ENCODE data around the gene HOXB6.

The HOXB6 gene

DNA sequence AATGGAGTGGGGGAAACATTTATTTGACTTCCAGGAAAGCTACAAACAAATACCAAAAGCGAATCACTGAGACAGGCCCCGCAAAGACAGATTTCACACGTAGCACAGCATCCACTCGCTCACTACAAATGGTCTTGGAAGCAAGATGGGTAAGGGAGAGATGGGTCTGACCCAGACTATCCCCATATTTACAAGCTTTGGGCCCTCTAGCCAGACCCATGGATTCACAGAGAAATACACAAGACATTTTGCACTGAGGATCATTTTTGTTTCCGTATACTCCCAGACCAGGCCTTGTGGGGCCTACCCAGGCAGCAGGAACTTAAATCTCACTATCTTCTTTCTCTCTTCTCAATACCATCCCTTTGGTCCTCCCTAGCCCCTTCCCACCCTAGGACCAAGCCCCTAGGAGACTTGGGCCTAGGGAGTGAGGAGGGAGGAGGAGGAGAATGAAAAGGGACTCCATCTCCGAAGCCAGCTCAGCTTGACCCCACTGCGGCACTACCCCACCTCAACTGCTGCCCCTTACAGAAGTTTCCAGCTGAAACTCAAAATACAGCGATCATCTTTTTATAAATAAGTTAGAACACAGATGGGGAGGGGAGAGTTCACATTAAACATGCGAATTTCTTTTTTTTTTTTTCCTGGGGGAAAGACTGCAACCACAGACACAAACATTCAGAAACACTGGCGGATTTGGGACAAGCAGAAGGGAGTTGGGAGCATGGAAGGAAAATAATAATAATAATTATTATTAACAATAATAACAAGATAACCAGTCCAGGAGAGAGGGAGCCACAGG lies 13.3 kb downstream of the HOXB6 start:
- peaks cover 7% of the 10 kb centered on the region; the same call in 1 of the 2 replicates for H3F3A ChIP-seq (ENCODE audit: low read depth)
- peak overlapping the region; percentile 98 for H3K4me2 ChIP-seq (ENCODE audit: low read depth, low read length, poor library complexity, severe bottlenecking)
- no peak overlapping the region for H2AFZ ChIP-seq (ENCODE audit: low read length)
- H3K4me1 ChIP-seq (ENCODE audit: insufficient read depth, low read length, poor library complexity, severe bottlenecking), result peaks cover 47% of the 10 kb centered on the region
- H3K79me2 ChIP-seq (ENCODE audit: insufficient read depth, low read length), result peaks cover 98% of the 10 kb centered on the region
- H3K9me3 ChIP-seq (ENCODE audit: insufficient read depth, low read depth, low read length), result no peaks in the 10 kb centered on the region
- H3K27me3 ChIP-seq (ENCODE audit: insufficient read depth, low read length, poor library complexity, severe bottlenecking), result peaks cover 42% of the 10 kb centered on the region
- H3K9ac ChIP-seq (ENCODE audit: low read depth, low read length, poor library complexity, severe bottlenecking), result peak overlapping the region; percentile 100
- peaks cover 80% of the 10 kb centered on the region for H4K20me1 ChIP-seq (ENCODE audit: insufficient read depth, low read length, poor library complexity, severe bottlenecking)
- no peaks in the 10 kb centered on the region for H3K9me2 ChIP-seq (replicated peaks; ENCODE audit: low read depth, low read length)
- peak overlapping the region; percentile 89 for H3K4me3 ChIP-seq (ENCODE audit: low read length, poor library complexity, severe bottlenecking)
- TF ChIP-seq EZH2phosphoT487 (IDR thresholded peaks at IDR 0.05; ENCODE audit: borderline replicate concordance) (no peak), CTCF (conservative IDR thresholded peaks at IDR 0.05; ENCODE audit: low read length) (no peak)
- peaks cover 36% of the 10 kb centered on the region for H3K36me3 ChIP-seq (ENCODE audit: insufficient read depth, low read length)

DNA sequence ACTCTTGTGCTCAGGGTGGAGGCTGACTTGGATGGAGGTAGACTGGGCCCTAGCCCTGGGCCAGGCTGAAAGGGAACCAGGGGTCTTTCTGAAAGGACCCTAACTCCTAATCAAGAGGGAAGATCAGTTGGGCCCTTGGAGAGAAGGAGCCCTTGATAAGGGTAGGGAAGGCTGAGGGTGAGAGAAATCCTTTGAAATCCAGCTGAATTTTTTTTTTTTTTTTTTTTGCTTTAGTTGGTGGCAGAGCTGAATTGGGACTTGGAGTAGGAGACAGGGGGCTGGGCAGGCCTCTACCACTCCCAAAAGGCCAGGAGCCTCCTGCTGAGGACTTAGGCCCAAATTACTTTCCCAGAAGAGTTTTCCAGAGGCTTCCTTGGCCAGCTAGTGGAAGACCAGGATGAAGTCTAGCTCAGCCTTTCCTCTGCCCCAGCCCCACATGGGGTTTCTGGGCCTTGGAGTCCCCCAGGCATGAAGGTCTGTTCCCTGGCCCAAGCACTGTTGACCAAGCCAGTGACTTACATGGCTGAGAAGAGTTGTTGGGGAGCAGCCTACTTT lies 14.1 kb downstream of the HOXB6 start:
- Histone ChIP-seq H3K36me3 (ENCODE audit: insufficient read depth, low read length) (peaks cover 34% of the 10 kb centered on the region), H3K4me1 (ENCODE audit: insufficient read depth, low read length, poor library complexity, severe bottlenecking) (peaks cover 45% of the 10 kb centered on the region), H3K4me3 (ENCODE audit: low read length, poor library complexity, severe bottlenecking) (peak overlapping the region; percentile 89), H3K9me2 (replicated peaks; ENCODE audit: low read depth, low read length) (no peaks in the 10 kb centered on the region), H2AFZ (ENCODE audit: low read length) (no peak overlapping the region), H4K20me1 (ENCODE audit: insufficient read depth, low read length, poor library complexity, severe bottlenecking) (peaks cover 82% of the 10 kb centered on the region), H3K4me2 (ENCODE audit: low read depth, low read length, poor library complexity, severe bottlenecking) (peak overlapping the region; percentile 98), H3K79me2 (ENCODE audit: insufficient read depth, low read length) (peaks cover 98% of the 10 kb centered on the region), H3K27me3 (ENCODE audit: insufficient read depth, low read length, poor library complexity, severe bottlenecking) (peaks cover 46% of the 10 kb centered on the region), H3K9me3 (ENCODE audit: insufficient read depth, low read depth, low read length) (no peaks in the 10 kb centered on the region), H3K9ac (ENCODE audit: low read depth, low read length, poor library complexity, severe bottlenecking) (peak overlapping the region; percentile 100), H3F3A (ENCODE audit: low read depth) (peaks cover 7% of the 10 kb centered on the region; the same call in 1 of the 2 replicates)
- TF ChIP-seq EZH2phosphoT487 (IDR thresholded peaks at IDR 0.05; ENCODE audit: borderline replicate concordance), result no peak
- TF ChIP-seq CTCF (conservative IDR thresholded peaks at IDR 0.05; ENCODE audit: low read length), result no peak

DNA sequence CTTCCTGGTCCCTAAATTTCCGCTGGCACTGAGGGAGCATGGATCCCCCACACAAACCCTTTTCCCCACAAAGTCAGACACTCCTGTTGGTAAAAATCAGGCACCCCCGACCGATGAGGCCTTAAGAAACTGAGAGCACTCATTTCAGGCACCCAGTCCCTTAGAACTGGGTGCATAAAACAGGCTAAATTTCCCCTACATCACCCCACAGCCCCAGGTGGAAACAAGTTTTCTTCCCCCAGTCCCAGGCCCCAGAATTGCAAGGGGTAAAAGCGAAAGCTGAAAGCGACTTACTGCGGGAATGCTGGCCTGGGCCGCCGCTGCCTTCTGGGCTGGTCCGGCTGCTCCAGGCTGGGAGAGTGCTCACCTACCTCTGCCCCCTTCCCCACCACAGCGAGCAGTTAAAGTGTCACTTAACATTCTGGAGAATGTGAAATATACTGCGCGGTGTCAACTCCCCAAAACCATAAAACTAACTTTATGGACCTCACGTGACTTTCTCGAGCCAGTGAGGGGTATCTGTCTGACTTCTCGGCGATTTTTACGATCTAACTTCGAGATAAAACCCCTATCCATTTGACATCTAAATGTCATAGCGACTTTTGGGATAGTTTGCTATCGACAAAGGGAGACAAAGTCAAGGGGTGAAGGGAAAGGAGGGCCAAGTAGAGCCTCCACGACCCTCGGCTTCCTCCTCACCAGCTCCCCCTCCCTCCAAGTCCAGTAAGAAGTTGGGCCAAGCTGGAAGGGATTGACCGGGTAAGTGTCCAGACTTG lies 14.8 kb downstream of the HOXB6 start, which contains the start of gene HOXB3:
HOXB3 (minus strand) TSS at position 411 of the 776 bp plus-strand sequence. CDS start 37,767 bp downstream, outside the sequence.
- Histone ChIP-seq H3F3A (ENCODE audit: low read depth) (peaks cover 7% of the 10 kb centered on the region; the same call in 1 of the 2 replicates), H3K9ac (ENCODE audit: low read depth, low read length, poor library complexity, severe bottlenecking) (peak within 1 kb of the TSS; percentile 100), H2AFZ (ENCODE audit: low read length) (no peak within 1 kb of the TSS), H3K4me1 (ENCODE audit: insufficient read depth, low read length, poor library complexity, severe bottlenecking) (peaks cover 39% of the 10 kb centered on the region), H3K79me2 (ENCODE audit: insufficient read depth, low read length) (peaks cover 98% of the 10 kb centered on the region), H3K4me2 (ENCODE audit: low read depth, low read length, poor library complexity, severe bottlenecking) (peak within 1 kb of the TSS; percentile 98), H3K36me3 (ENCODE audit: insufficient read depth, low read length) (peaks cover 30% of the 10 kb centered on the region; the same call in 1 of the 2 replicates), H4K20me1 (ENCODE audit: insufficient read depth, low read length, poor library complexity, severe bottlenecking) (peaks cover 82% of the 10 kb centered on the region), H3K4me3 (ENCODE audit: low read length, poor library complexity, severe bottlenecking) (peak within 1 kb of the TSS; percentile 89), H3K9me2 (replicated peaks; ENCODE audit: low read depth, low read length) (no peaks in the 10 kb centered on the region), H3K9me3 (ENCODE audit: insufficient read depth, low read depth, low read length) (no peaks in the 10 kb centered on the region), H3K27me3 (ENCODE audit: insufficient read depth, low read length, poor library complexity, severe bottlenecking) (peaks cover 46% of the 10 kb centered on the region)
- TF ChIP-seq EZH2phosphoT487 (IDR thresholded peaks at IDR 0.05; ENCODE audit: borderline replicate concordance) (no peak), CTCF (conservative IDR thresholded peaks at IDR 0.05; ENCODE audit: low read length) (no peak)

Data from Loucy (cell line).